ENCODE measurements around the gene PPP1R27.

PPP1R27 gene

GRCh38 chr17:81860756-81861568 is 26.1 kb upstream of the PPP1R27 start:
- peak; percentile 100 for DNase-seq (ENCODE audit: low spot score)

- DNase-seq (ENCODE audit: low spot score) = no peak
Observed at GRCh38 chr17:81859906-81860755, 25.3 kb upstream of the PPP1R27 start, which contains the start of gene P4HB. Gene P4HB, minus strand, starts transcription at chr17:81860535. Its CDS starts 64 bp downstream, at chr17:81860471.

- peak; percentile 40 for DNase-seq (ENCODE audit: low spot score)
Observed at GRCh38 chr17:81858967-81859905, 24.4 kb upstream of the PPP1R27 start.

GRCh38 chr17:81858170-81858966 is 23.5 kb upstream of the PPP1R27 start:
- DNase-seq (ENCODE audit: low spot score) = no peak

- DNase-seq (ENCODE audit: low spot score) = peak; percentile 37
Observed at GRCh38 chr17:81854974-81855774, 20.3 kb upstream of the PPP1R27 start.

- no peak for DNase-seq (ENCODE audit: low spot score)
Observed at GRCh38 chr17:81852237-81852636, 17.4 kb upstream of the PPP1R27 start.

- DNase-seq (ENCODE audit: low spot score) = no peak
Observed at GRCh38 chr17:81851423-81851822, 16.6 kb upstream of the PPP1R27 start.

GRCh38 chr17:81849457-81849856 is 14.6 kb upstream of the PPP1R27 start:
- no peak for DNase-seq (ENCODE audit: low spot score)

- no peak for DNase-seq (ENCODE audit: low spot score)
Observed at GRCh38 chr17:81846743-81847689, 12.2 kb upstream of the PPP1R27 start.

- DNase-seq (ENCODE audit: low spot score) = no peak
Observed at GRCh38 chr17:81845881-81846742, 11.3 kb upstream of the PPP1R27 start.

GRCh38 chr17:81845361-81845760 is 10.5 kb upstream of the PPP1R27 start:
- DNase-seq (ENCODE audit: low spot score) = no peak

GRCh38 chr17:81844887-81845286 is 10.0 kb upstream of the PPP1R27 start:
- DNase-seq (ENCODE audit: low spot score) = no peak

GRCh38 chr17:81844327-81844851 is 9.5 kb upstream of the PPP1R27 start:
- DNase-seq (ENCODE audit: low spot score) = no peak

- DNase-seq (ENCODE audit: low spot score) = no peak
Observed at GRCh38 chr17:81843713-81844326, 9.0 kb upstream of the PPP1R27 start.

GRCh38 chr17:81842725-81843504 is 8.1 kb upstream of the PPP1R27 start:
- no peak for DNase-seq (ENCODE audit: low spot score)

- DNase-seq (ENCODE audit: low spot score) = no peak
Observed at GRCh38 chr17:81842378-81842724, 7.5 kb upstream of the PPP1R27 start.

GRCh38 chr17:81841866-81842265 is 7.0 kb upstream of the PPP1R27 start:
- DNase-seq (ENCODE audit: low spot score) = no peak
